ENCODE data around the gene PLEKHA6.

DNA sequence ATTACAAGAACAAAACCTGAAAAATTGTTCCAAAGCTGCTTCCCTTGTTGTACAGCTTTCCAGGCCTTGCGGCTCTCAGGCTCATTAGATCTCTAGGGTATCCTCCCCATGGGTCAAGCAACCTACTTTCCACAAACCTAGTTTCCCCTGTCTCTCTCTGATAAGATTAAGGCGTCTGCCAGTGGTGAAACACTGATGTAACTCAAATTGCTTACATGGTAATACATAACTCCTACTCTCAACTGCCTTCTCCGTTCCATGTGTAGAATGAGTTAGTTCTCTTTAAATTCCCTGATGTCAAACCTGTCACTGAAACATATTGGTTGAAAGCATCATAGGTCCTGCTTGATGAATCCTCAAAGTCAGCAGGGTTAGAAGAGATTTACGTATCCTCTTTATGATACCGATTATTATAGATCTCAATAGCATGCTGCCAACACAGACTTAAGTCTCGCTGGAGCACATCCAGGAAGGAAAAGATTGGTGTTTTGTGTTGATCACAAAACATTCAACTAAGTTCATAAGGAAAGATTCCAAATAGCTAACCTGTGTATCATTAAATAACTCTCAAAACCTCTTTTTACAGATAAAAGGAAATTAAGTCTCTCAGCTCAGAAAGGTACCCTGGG lies 41.3 kb upstream of the PLEKHA6 start:
- TF ChIP-seq POLR2AphosphoS5 (IDR thresholded peaks at IDR 0.05) (no peak), CTCF (IDR thresholded peaks at IDR 0.05) (no peak)

All from prostate gland (tissue), 2 donors.